Esophagus squamous epithelium (tissue), 4 donors: ENCODE results near the gene LDLRAD3.

Experiments
- POLR2A ChIP-seq, 4 donors: fragments of 450-650 bp; IDR thresholded peaks; one replicate each; pipeline ENCODE4 v1.6.1; 2017; ENCODE audit warnings: antibody characterized with exemption in 4 of 4, mild to moderate bottlenecking in 4 of 4, moderate library complexity in 3 of 4
- TF ChIP-seq, protein P1 (sequence below), 6 experiments: fragments of 450-650 bp in 4 of 6; fragments of 200-600 bp in 2 of 6; sonication (generic) in 2 of 6; IDR thresholded peaks; one replicate each; pipeline ENCODE4 v1.5.1; 2016 to 2019; ENCODE audit warnings: antibody characterized with exemption in 6 of 6, mild to moderate bottlenecking in 4 of 6, moderate library complexity in 4 of 6

DNA sequence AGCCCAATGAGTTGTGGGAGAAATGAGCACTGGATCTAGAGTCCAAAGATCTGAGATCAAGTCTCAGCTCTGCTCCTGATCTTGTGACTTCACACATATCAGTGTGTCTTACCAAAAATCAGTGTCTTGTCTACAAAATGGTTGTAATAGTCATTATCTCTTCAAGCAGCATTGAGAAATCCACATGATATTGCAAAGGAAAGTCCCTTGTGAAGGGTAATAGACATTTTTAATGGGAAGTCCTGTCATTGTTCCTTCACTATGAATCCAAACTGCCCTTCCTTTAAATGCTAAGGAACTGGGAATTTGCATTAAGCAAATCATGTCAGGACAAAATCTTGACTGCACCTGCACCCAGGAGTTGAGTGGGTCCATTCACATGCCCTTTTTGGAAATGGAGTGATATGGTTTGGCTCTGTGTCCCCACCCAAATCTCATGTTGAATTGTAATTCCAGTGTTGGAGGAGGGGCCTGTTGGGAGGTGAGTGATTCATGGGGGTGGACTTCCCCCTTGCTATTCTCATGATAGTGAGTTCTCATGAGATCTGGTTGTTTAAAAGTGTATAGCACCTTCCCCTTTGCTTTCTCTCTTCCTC is 294.3 kb downstream of the LDLRAD3 start:
- TF ChIP-seq, protein P1, sequence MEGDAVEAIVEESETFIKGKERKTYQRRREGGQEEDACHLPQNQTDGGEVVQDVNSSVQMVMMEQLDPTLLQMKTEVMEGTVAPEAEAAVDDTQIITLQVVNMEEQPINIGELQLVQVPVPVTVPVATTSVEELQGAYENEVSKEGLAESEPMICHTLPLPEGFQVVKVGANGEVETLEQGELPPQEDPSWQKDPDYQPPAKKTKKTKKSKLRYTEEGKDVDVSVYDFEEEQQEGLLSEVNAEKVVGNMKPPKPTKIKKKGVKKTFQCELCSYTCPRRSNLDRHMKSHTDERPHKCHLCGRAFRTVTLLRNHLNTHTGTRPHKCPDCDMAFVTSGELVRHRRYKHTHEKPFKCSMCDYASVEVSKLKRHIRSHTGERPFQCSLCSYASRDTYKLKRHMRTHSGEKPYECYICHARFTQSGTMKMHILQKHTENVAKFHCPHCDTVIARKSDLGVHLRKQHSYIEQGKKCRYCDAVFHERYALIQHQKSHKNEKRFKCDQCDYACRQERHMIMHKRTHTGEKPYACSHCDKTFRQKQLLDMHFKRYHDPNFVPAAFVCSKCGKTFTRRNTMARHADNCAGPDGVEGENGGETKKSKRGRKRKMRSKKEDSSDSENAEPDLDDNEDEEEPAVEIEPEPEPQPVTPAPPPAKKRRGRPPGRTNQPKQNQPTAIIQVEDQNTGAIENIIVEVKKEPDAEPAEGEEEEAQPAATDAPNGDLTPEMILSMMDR (IDR thresholded peaks at IDR 0.05) = no peak
- no peak for TF ChIP-seq POLR2A (IDR thresholded peaks at IDR 0.05)
